Skeletal muscle cell (primary cell): ENCODE data around the gene MMP24.

Source experiments
- DNase-seq: peaks from one replicate; pipeline ENCODE4 v3.0.0-alpha.2; 2010; ENCODE audit warnings: low read depth
- H3K4me3 ChIP-seq: 2 replicates; pipeline ENCODE4 v1.5.1; 2011; ENCODE audit warnings: low read depth, mild to moderate bottlenecking, control low read depth, low read length, moderate library complexity

Gene MMP24

GRCh38 chr20:35288325-35289060 lies 62.0 kb downstream of the MMP24 start:
- no peak for DNase-seq
- no peak overlapping the region for H3K4me3 ChIP-seq

GRCh38 chr20:35290186-35290886 lies 63.8 kb downstream of the MMP24 start:
- no peak overlapping the region for H3K4me3 ChIP-seq
- DNase-seq, result no peak

GRCh38 chr20:35290887-35291417 lies 64.5 kb downstream of the MMP24 start:
- no peak overlapping the region for H3K4me3 ChIP-seq
- no peak for DNase-seq

GRCh38 chr20:35291654-35292503 lies 65.4 kb downstream of the MMP24 start, which contains the start of gene FAM83C:
Gene FAM83C (minus strand): TSS chr20:35292425. CDS start chr20:35292304, 121 bp downstream.
- no peak for DNase-seq
- no peak within 1 kb of the TSS for H3K4me3 ChIP-seq

GRCh38 chr20:35292504-35293285 lies 66.2 kb downstream of the MMP24 start:
- DNase-seq, result no peak
- H3K4me3 ChIP-seq, result no peak overlapping the region

- H3K4me3 ChIP-seq, result no peak overlapping the region
- DNase-seq, result no peak
Measured at GRCh38 chr20:35293303-35294292, 67.1 kb downstream of the MMP24 start.

- DNase-seq, result no peak
- no peak overlapping the region for H3K4me3 ChIP-seq
Measured at GRCh38 chr20:35294293-35294685, 67.8 kb downstream of the MMP24 start.

- H3K4me3 ChIP-seq, result no peak overlapping the region
- DNase-seq, result no peak
Measured at GRCh38 chr20:35295058-35295457, 68.6 kb downstream of the MMP24 start.

- no peak for DNase-seq
Measured at GRCh38 chr20:35295674-35296073, 69.2 kb downstream of the MMP24 start.

GRCh38 chr20:35296101-35296554 lies 69.6 kb downstream of the MMP24 start:
- no peak for DNase-seq
- H3K4me3 ChIP-seq, result no peak overlapping the region

More at GRCh38 chr20:35295674-35296073, 69.2 kb downstream of the MMP24 start:
- H3K4me3 ChIP-seq, result no peak overlapping the region

- no peak overlapping the region for H3K4me3 ChIP-seq
Measured at GRCh38 chr20:35297155-35297554, 70.7 kb downstream of the MMP24 start.

GRCh38 chr20:35297740-35298139 lies 71.2 kb downstream of the MMP24 start:
- H3K4me3 ChIP-seq, result no peak overlapping the region
- DNase-seq, result no peak

More at GRCh38 chr20:35297155-35297554, 70.7 kb downstream of the MMP24 start:
- no peak for DNase-seq

- DNase-seq, result no peak
- no peak overlapping the region for H3K4me3 ChIP-seq
Measured at GRCh38 chr20:35298264-35298663, 71.8 kb downstream of the MMP24 start.

- no peak overlapping the region for H3K4me3 ChIP-seq
- no peak for DNase-seq
Measured at GRCh38 chr20:35299780-35300179, 73.3 kb downstream of the MMP24 start.

- DNase-seq, result no peak
- H3K4me3 ChIP-seq, result no peak overlapping the region
Measured at GRCh38 chr20:35300469-35301262, 74.2 kb downstream of the MMP24 start.

GRCh38 chr20:35301426-35301825 lies 74.9 kb downstream of the MMP24 start:
- no peak for DNase-seq
- no peak overlapping the region for H3K4me3 ChIP-seq
